ENCODE data around the gene MDM4. TPM values are rescaled to one million over a fixed set of nuclear protein-coding genes. Genes with fewer than 3 reads are reported as not detected.
"Not testable (repeated sequence)": the region's sequence is repeated elsewhere in the genome, so short reads cannot be mapped to it uniquely, and the experiment has no call there.

The MDM4 gene
- total and polyA plus RNA-seq, 2 donors, result 41.0 to 54.4 TPM

DNA sequence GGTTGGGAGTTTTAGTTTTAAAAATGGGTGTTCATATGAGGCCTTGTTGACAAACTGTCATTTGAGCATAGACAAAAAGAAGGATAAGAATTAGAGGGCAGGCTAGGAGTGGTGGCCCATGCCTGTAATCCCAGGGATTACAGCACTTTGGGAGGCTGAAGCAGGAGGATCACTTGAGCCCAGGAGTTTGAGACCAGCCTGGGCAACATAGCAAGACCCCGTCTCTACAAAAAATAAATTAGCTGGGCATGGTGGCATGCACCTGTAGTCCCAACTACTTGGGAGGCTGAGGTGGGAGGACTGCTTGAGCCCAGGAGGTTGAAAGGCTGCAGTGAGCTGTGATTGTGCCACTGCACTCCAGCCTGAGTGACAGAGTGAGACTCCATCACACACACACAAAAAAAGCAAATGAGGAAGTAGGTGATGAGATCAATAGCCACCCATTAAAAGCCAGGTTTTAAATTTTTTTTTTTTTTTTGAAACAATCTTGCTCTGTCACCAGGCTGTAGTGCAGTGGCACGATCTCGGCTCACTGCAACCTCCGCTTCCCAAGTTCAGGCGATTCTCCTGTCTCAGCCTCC lies 5.8 kb downstream of the MDM4 start:
- H3K27me3 ChIP-seq (ENCODE audit: control insufficient read depth in 2 of 2, insufficient read depth in 1 of 2, low read length in 1 of 2), result not testable (repeated sequence)
- H3K4me3 ChIP-seq (ENCODE audit: low read length in 2 of 2), result peak overlapping the region in 1 of 2 donors; percentile 36
- DNase-seq (ENCODE audit: low read depth in 6 of 9, low spot score in 9 of 9), result peak in 1 of 9 donors; percentile 40
- peak overlapping the region; percentile 94 to 99 for H3K27ac ChIP-seq (ENCODE audit: low read depth in 1 of 2, low read length in 1 of 2)
- 54% methylated on average over 5 of the region's 5 CpGs for WGBS
- peaks cover 26 to 84% of the 10 kb centered on the region in 2 donors for H3K4me1 ChIP-seq (ENCODE audit: control insufficient read depth in 2 of 2, insufficient read depth in 2 of 2, low read length in 2 of 2)
- H3K9me3 ChIP-seq (ENCODE audit: control insufficient read depth in 2 of 2, insufficient read depth in 1 of 2, low read length in 1 of 2), result peaks cover 9 to 33% of the 10 kb centered on the region in 2 donors
- H3K36me3 ChIP-seq (ENCODE audit: control insufficient read depth in 2 of 2, insufficient read depth in 2 of 2, low read length in 1 of 2), result peaks cover 45 to 67% of the 10 kb centered on the region in 2 donors

DNA sequence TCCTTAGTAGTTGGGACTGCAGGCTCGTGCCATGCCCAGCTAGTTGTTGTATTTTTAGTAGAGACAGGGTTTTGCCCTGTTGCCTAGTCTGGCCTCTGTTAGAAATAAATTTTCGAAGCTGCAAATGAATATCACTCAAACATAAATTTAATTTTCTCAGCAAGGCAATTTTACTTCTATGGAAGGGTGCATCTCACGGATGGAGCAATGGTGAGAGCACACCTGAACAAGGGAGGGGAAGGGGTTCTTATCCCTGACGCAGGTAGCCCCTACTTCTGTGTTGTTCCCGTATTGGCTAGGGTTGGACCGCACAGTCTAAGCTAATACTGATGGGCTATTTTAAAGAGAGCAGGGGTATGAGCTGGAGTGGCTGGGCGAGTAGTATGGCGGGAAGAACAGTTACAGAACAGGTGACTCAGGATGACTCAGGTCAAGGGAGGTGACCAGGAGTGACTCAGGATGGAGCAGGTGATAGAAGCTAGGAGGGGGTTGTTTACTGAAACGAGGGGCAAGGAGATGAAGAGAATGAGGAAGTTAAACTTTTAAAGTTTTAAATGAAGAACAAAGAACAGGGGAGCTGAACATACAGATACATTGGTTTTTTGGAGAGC lies 7.5 kb downstream of the MDM4 start:
- 90% methylated on average over 9 of the region's 9 CpGs for WGBS

DNA sequence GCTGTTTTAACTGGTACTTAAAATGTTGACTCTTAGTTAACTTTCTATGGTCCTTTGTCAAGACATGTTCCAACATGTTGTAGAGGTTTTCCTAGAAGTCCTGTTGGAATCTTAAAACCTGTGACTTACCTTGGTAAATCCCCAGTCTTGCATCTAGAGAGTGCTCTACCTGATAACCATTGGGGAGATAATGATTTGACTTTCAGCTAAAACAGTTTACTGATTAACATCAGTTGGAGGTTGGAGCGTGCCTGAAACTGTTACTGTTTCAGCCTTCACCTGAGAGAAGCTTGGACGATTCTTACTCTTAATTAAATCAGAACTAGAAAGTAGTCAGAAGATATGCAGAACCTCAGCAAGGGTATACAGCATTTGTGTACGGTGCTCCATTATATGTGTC lies 8.8 kb downstream of the MDM4 start:
- Histone ChIP-seq H3K4me3 (ENCODE audit: low read length in 2 of 2) (peak overlapping the region; percentile 42 to 44), H3K27ac (ENCODE audit: low read depth in 1 of 2, low read length in 1 of 2) (peak overlapping the region; percentile 82 to 93), H3K27me3 (ENCODE audit: control insufficient read depth in 2 of 2, insufficient read depth in 1 of 2, low read length in 1 of 2) (no peaks in the 10 kb centered on the region), H3K36me3 (ENCODE audit: control insufficient read depth in 2 of 2, insufficient read depth in 2 of 2, low read length in 1 of 2) (peaks cover 50 to 72% of the 10 kb centered on the region in 2 donors), H3K9me3 (ENCODE audit: control insufficient read depth in 2 of 2, insufficient read depth in 1 of 2, low read length in 1 of 2) (peaks cover 7 to 23% of the 10 kb centered on the region in 2 donors), H3K4me1 (ENCODE audit: control insufficient read depth in 2 of 2, insufficient read depth in 2 of 2, low read length in 2 of 2) (peaks cover 26 to 79% of the 10 kb centered on the region in 2 donors)
- 67% methylated on average over 3 of the region's 3 CpGs for WGBS
- peak in 1 of 9 donors; percentile 56 for DNase-seq (ENCODE audit: low read depth in 6 of 9, low spot score in 9 of 9)

More for the DNA sequence above, 7.5 kb downstream of the MDM4 start:
- Histone ChIP-seq H3K27me3 (ENCODE audit: control insufficient read depth in 2 of 2, insufficient read depth in 1 of 2, low read length in 1 of 2) (no peaks in the 10 kb centered on the region), H3K4me3 (ENCODE audit: low read length in 2 of 2) (no peak overlapping the region), H3K4me1 (ENCODE audit: control insufficient read depth in 2 of 2, insufficient read depth in 2 of 2, low read length in 2 of 2) (peaks cover 28 to 80% of the 10 kb centered on the region in 2 donors), H3K27ac (ENCODE audit: low read depth in 1 of 2, low read length in 1 of 2) (peak overlapping the region; percentile 52 to 93), H3K9me3 (ENCODE audit: control insufficient read depth in 2 of 2, insufficient read depth in 1 of 2, low read length in 1 of 2) (peaks cover 7 to 23% of the 10 kb centered on the region in 2 donors), H3K36me3 (ENCODE audit: control insufficient read depth in 2 of 2, insufficient read depth in 2 of 2, low read length in 1 of 2) (peaks cover 43 to 69% of the 10 kb centered on the region in 2 donors)
- no peak for DNase-seq (ENCODE audit: low read depth in 6 of 9, low spot score in 9 of 9)

DNA sequence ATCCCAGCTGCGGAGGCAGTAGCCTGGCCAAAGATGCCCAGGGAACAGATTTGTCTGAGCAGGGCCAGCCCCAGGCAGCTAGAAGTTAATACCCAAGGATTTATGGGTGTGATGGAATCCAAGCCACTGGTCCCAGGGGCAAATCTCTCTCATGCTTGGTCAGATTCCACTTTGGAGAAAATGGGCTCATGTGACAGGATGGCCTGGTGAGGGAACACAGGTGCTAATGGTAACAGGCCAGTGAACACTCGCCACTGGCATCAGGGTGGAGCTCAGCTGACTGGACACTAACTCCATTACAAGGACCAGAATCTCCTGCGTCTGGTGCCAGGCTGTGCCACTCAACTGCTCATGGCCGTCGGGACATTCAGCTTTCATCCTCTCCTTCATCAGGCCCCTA lies 12.0 kb downstream of the MDM4 start:
- WGBS, result 97% methylated on average over 5 of the region's 5 CpGs
- H3K36me3 ChIP-seq (ENCODE audit: control insufficient read depth in 2 of 2, insufficient read depth in 2 of 2, low read length in 1 of 2), result peaks cover 63 to 97% of the 10 kb centered on the region in 2 donors
- no peaks in the 10 kb centered on the region for H3K27me3 ChIP-seq (ENCODE audit: control insufficient read depth in 2 of 2, insufficient read depth in 1 of 2, low read length in 1 of 2)
- no peak for DNase-seq (ENCODE audit: low read depth in 6 of 9, low spot score in 9 of 9)
- peak overlapping the region; percentile 31 to 93 for H3K27ac ChIP-seq (ENCODE audit: low read depth in 1 of 2, low read length in 1 of 2)
- peaks cover 27 to 52% of the 10 kb centered on the region in 2 donors for H3K4me1 ChIP-seq (ENCODE audit: control insufficient read depth in 2 of 2, insufficient read depth in 2 of 2, low read length in 2 of 2)
- peak overlapping the region; percentile 23 to 28 for H3K4me3 ChIP-seq (ENCODE audit: low read length in 2 of 2)
- H3K9me3 ChIP-seq (ENCODE audit: control insufficient read depth in 2 of 2, insufficient read depth in 1 of 2, low read length in 1 of 2), result peaks cover 7 to 13% of the 10 kb centered on the region in 2 donors

DNA sequence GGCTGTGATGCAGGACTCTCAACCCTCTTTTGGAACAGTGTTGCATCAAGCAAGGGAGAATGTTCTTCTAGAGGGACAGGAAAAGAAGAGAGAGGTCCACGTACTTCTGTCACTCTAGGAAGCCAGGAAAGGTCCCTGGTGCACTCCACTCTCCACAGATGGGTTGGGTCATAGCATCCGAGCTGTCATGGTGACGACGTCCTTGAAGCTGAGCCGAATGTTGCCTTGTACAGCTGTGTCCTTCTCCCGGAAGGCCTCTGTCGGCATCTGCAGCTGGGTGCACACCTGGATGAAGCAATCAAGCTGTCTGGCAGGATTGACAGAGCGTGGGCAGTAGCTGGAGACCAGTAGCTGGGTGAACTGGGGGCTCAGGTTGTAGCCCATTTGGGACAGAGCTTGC lies 12.5 kb downstream of the MDM4 start:
- Histone ChIP-seq H3K27ac (ENCODE audit: low read depth in 1 of 2, low read length in 1 of 2) (peak overlapping the region; percentile 31 to 93), H3K36me3 (ENCODE audit: control insufficient read depth in 2 of 2, insufficient read depth in 2 of 2, low read length in 1 of 2) (peaks cover 61 to 97% of the 10 kb centered on the region in 2 donors), H3K9me3 (ENCODE audit: control insufficient read depth in 2 of 2, insufficient read depth in 1 of 2, low read length in 1 of 2) (peaks cover 4 to 9% of the 10 kb centered on the region in 2 donors), H3K4me1 (ENCODE audit: control insufficient read depth in 2 of 2, insufficient read depth in 2 of 2, low read length in 2 of 2) (peaks cover 27 to 56% of the 10 kb centered on the region in 2 donors), H3K4me3 (ENCODE audit: low read length in 2 of 2) (peak overlapping the region; percentile 22 to 28), H3K27me3 (ENCODE audit: control insufficient read depth in 2 of 2, insufficient read depth in 1 of 2, low read length in 1 of 2) (no peaks in the 10 kb centered on the region)
- WGBS, result 92% methylated on average over 8 of the region's 8 CpGs
- no peak for DNase-seq (ENCODE audit: low read depth in 6 of 9, low spot score in 9 of 9)

DNA sequence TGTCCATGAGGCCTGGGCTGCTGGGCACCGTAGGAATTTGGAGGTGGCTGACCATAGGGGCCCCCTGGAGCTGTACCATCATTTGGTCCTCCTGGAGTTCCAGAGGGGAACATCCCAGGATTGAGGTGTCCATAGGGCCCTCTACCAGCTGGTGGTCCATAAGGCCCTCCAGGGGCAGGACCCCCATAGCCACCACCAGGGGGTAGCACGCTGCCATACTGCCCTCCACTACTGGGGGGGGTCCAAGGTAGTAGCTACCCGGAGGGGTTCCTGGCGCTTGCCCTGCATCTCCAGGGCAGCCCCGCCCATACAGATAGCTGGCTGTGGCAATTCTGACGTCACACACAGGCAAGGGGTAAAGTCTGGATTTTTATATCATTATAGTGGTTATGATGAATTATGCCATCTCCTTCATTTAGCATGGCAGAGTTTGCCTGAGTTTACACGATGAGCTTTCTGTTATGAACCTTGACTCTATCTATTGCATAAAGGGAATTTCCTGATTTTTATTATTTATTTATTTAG lies 13.2 kb downstream of the MDM4 start:
- H3K4me3 ChIP-seq (ENCODE audit: low read length in 2 of 2), result peak overlapping the region; percentile 22 to 28
- H3K27me3 ChIP-seq (ENCODE audit: control insufficient read depth in 2 of 2, insufficient read depth in 1 of 2, low read length in 1 of 2), result no peaks in the 10 kb centered on the region
- peak overlapping the region; percentile 42 to 93 for H3K27ac ChIP-seq (ENCODE audit: low read depth in 1 of 2, low read length in 1 of 2)
- peaks cover 29 to 51% of the 10 kb centered on the region in 2 donors for H3K4me1 ChIP-seq (ENCODE audit: control insufficient read depth in 2 of 2, insufficient read depth in 2 of 2, low read length in 2 of 2)
- H3K9me3 ChIP-seq (ENCODE audit: control insufficient read depth in 2 of 2, insufficient read depth in 1 of 2, low read length in 1 of 2), result peaks cover 0 to 2% of the 10 kb centered on the region in 2 donors
- 95% methylated on average over 7 of the region's 7 CpGs for WGBS
- H3K36me3 ChIP-seq (ENCODE audit: control insufficient read depth in 2 of 2, insufficient read depth in 2 of 2, low read length in 1 of 2), result peaks cover 61 to 97% of the 10 kb centered on the region in 2 donors
- no peak for DNase-seq (ENCODE audit: low read depth in 6 of 9, low spot score in 9 of 9)

DNA sequence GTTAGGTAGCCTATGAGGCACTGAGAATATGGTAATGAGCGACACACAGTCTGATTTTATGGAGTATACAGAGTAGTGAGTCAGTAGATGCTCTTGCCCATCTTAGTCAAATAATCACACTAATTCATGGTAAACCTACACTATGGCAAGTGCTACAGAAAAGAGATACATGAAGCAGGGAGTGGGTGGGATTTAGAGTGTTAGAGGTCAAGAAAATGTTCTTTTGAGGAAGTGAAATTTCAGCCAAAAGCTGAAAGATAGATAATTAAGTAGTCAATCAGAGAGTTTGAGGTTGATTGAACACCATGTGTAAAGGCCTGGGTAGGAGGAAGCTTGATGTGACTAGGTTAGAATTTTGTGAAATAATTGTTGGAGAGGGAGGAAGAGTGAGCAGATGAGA lies 14.7 kb downstream of the MDM4 start:
- Histone ChIP-seq H3K27me3 (ENCODE audit: control insufficient read depth in 2 of 2, insufficient read depth in 1 of 2, low read length in 1 of 2) (no peaks in the 10 kb centered on the region), H3K4me1 (ENCODE audit: control insufficient read depth in 2 of 2, insufficient read depth in 2 of 2, low read length in 2 of 2) (peaks cover 30 to 49% of the 10 kb centered on the region in 2 donors), H3K27ac (ENCODE audit: low read depth in 1 of 2, low read length in 1 of 2) (peak overlapping the region in 1 of 2 donors; percentile 93), H3K36me3 (ENCODE audit: control insufficient read depth in 2 of 2, insufficient read depth in 2 of 2, low read length in 1 of 2) (peaks cover 62 to 96% of the 10 kb centered on the region in 2 donors), H3K4me3 (ENCODE audit: low read length in 2 of 2) (peak overlapping the region; percentile 23 to 25), H3K9me3 (ENCODE audit: control insufficient read depth in 2 of 2, insufficient read depth in 1 of 2, low read length in 1 of 2) (no peaks in the 10 kb centered on the region)
- no peak for DNase-seq (ENCODE audit: low read depth in 6 of 9, low spot score in 9 of 9)
- WGBS, result 97% methylated on average over 1 of the region's 1 CpG

DNA sequence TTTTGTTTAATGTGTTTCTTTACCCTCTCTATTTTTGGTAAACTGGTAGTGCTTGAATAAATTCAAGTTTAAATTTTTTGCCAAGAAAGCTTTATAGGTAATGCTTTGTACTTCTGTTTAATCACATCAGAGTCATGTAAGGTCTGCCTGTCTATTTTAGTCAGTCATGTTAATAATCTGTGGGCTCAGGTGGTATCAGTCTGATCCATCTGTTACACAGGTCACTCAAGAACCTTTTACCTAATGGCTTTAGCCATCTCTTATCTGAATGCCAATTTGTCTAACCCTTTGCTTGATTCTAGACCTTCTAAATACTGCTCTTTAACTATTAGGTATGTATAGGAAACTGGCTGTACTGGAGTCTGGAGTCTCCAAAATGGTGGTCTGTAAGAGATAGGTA lies 16.6 kb downstream of the MDM4 start:
- Histone ChIP-seq H3K36me3 (ENCODE audit: control insufficient read depth in 2 of 2, insufficient read depth in 2 of 2, low read length in 1 of 2) (peaks cover 67 to 98% of the 10 kb centered on the region in 2 donors), H3K27ac (ENCODE audit: low read depth in 1 of 2, low read length in 1 of 2) (peak overlapping the region; percentile 56 to 72), H3K27me3 (ENCODE audit: control insufficient read depth in 2 of 2, insufficient read depth in 1 of 2, low read length in 1 of 2) (no peaks in the 10 kb centered on the region), H3K4me3 (ENCODE audit: low read length in 2 of 2) (peak overlapping the region in 1 of 2 donors; percentile 16), H3K9me3 (ENCODE audit: control insufficient read depth in 2 of 2, insufficient read depth in 1 of 2, low read length in 1 of 2) (no peaks in the 10 kb centered on the region), H3K4me1 (ENCODE audit: control insufficient read depth in 2 of 2, insufficient read depth in 2 of 2, low read length in 2 of 2) (peaks cover 30 to 42% of the 10 kb centered on the region in 2 donors)
- DNase-seq (ENCODE audit: low read depth in 6 of 9, low spot score in 9 of 9), result no peak

DNA sequence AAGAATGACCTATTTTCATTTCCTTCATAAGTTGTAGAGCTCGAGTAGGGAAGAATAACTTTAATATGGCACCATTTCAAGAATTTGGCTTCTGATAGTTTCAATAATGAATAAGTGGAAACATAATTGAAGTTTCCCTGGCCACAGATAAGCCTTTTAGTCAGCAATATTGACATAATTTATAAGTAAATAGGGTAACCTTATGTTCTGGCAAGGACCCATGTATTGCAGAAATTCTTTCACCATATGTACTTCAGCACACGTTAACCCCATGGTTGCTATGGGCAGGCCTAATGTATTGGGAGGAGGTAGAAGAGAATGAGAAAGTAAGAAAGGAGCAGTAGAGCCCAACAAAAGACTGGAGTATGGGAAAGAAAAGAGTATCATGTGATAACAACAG lies 25.4 kb downstream of the MDM4 start:
- 94% methylated on average over 2 of the region's 2 CpGs for WGBS
- DNase-seq (ENCODE audit: low read depth in 6 of 9, low spot score in 9 of 9), result no peak
- H3K27me3 ChIP-seq (ENCODE audit: control insufficient read depth in 2 of 2, insufficient read depth in 1 of 2, low read length in 1 of 2), result no peaks in the 10 kb centered on the region
- peaks cover 47 to 99% of the 10 kb centered on the region in 2 donors for H3K36me3 ChIP-seq (ENCODE audit: control insufficient read depth in 2 of 2, insufficient read depth in 2 of 2, low read length in 1 of 2)
- H3K27ac ChIP-seq (ENCODE audit: low read depth in 1 of 2, low read length in 1 of 2), result peak overlapping the region in 1 of 2 donors; percentile 40
- peaks cover 24 to 34% of the 10 kb centered on the region in 2 donors for H3K4me1 ChIP-seq (ENCODE audit: control insufficient read depth in 2 of 2, insufficient read depth in 2 of 2, low read length in 2 of 2)
- no peak overlapping the region for H3K4me3 ChIP-seq (ENCODE audit: low read length in 2 of 2)
- H3K9me3 ChIP-seq (ENCODE audit: control insufficient read depth in 2 of 2, insufficient read depth in 1 of 2, low read length in 1 of 2), result no peaks in the 10 kb centered on the region

All from thymus (tissue), 11 donors.